SK-N-SH treated with all-trans-retinoic acid at 6 μM for 48 hours (cell line): ENCODE results near the gene ERVV-1.

Experiments
- ATAC-seq: fragments of 200-7000 bp; cut with Tn5 transposase; 3 replicates; pipeline ENCODE4 v1.9.1; 2020; ENCODE audit warnings: mild to moderate bottlenecking, moderate library complexity
- ARNTL ChIP-seq: fragments of 450-650 bp; formaldehyde crosslinking; IDR thresholded peaks from 2 replicates; pipeline ENCODE4 v1.5.0; 2020; ENCODE audit warnings: low read depth, mild to moderate bottlenecking, moderate library complexity, borderline replicate concordance
- BACH2 ChIP-seq: fragments of 250-450 bp; sonication (Bioruptor Pico); IDR thresholded peaks from 2 replicates; pipeline ENCODE4 v1.9.0; 2021; ENCODE audit warnings: mild to moderate bottlenecking, borderline replicate concordance
- CREB5 ChIP-seq: fragments of 250-450 bp; sonication (Bioruptor Pico); IDR thresholded peaks from 2 replicates; pipeline ENCODE4 v1.5.1; 2020; ENCODE audit warnings: low read depth, mild to moderate bottlenecking, moderate library complexity
- CSDC2 ChIP-seq: fragments of 250-450 bp; sonication (Bioruptor Pico); IDR thresholded peaks from 2 replicates; pipeline ENCODE4 v1.5.0; 2020; ENCODE audit warnings: mild to moderate bottlenecking, moderate library complexity
- ESRRG ChIP-seq: fragments of 250-450 bp; sonication (Bioruptor Pico); IDR thresholded peaks from 2 replicates; pipeline ENCODE4 v1.6.1; 2021; ENCODE audit warnings: mild to moderate bottlenecking
- GLIS3 ChIP-seq: fragments of 250-450 bp; sonication (Bioruptor Pico); IDR thresholded peaks from 2 replicates; pipeline ENCODE4 v1.5.0; 2020; ENCODE audit warnings: mild to moderate bottlenecking, moderate library complexity
- ISL1 ChIP-seq: fragments of 250-450 bp; sonication (Bioruptor Pico); IDR thresholded peaks from 2 replicates; pipeline ENCODE4 v2.1.2; 2022; ENCODE audit warnings: mild to moderate bottlenecking, moderate library complexity
- OSR1 ChIP-seq: fragments of 250-450 bp; sonication (Bioruptor Pico); IDR thresholded peaks from 2 replicates; pipeline ENCODE4 v1.8.0; 2022; ENCODE audit warnings: moderate library complexity, mild to moderate bottlenecking, inconsistent platforms
- PATZ1 ChIP-seq: fragments of 250-450 bp; sonication (Bioruptor Pico); IDR thresholded peaks from 2 replicates; pipeline ENCODE4 v1.8.0; 2020; ENCODE audit warnings: mild to moderate bottlenecking, moderate library complexity, borderline replicate concordance
- RARB ChIP-seq: fragments of 250-450 bp; sonication (Bioruptor Pico); IDR thresholded peaks from 2 replicates; pipeline ENCODE4 v1.8.0; 2021; ENCODE audit warnings: mild to moderate bottlenecking, moderate library complexity
- SNAI2 ChIP-seq: fragments of 250-450 bp; sonication (Bioruptor Pico); IDR thresholded peaks from 2 replicates; pipeline ENCODE4 v1.5.0; 2020; ENCODE audit warnings: mild to moderate bottlenecking, moderate library complexity
- TCF4 ChIP-seq: fragments of 250-450 bp; sonication (Bioruptor Pico); IDR thresholded peaks from 2 replicates; pipeline ENCODE4 v1.8.0; 2021; ENCODE audit warnings: mild to moderate bottlenecking, moderate library complexity, borderline replicate concordance
- TSHZ2 ChIP-seq: fragments of 250-450 bp; sonication (Bioruptor Pico); IDR thresholded peaks from 2 replicates; pipeline ENCODE4 v1.5.0; 2020; ENCODE audit warnings: mild to moderate bottlenecking, moderate library complexity
- ZC3H10 ChIP-seq: fragments of 250-450 bp; sonication (Bioruptor Pico); IDR thresholded peaks from 2 replicates; pipeline ENCODE4 v1.5.1; 2021; ENCODE audit warnings: mild to moderate bottlenecking, moderate library complexity
- ZFP3 ChIP-seq: fragments of 250-450 bp; sonication (Bioruptor Pico); IDR thresholded peaks from 2 replicates; pipeline ENCODE4 v1.5.0; 2020; ENCODE audit warnings: mild to moderate bottlenecking, moderate library complexity
- ZFP30 ChIP-seq: fragments of 450-650 bp; formaldehyde crosslinking; IDR thresholded peaks from 2 replicates; pipeline ENCODE4 v1.5.0; 2022; ENCODE audit warnings: mild to moderate bottlenecking, moderate library complexity
- ZNF70 ChIP-seq: fragments of 450-650 bp; formaldehyde crosslinking; IDR thresholded peaks from 2 replicates; pipeline ENCODE4 v1.5.0; 2020; ENCODE audit warnings: mild to moderate bottlenecking, moderate library complexity
- ZNF8 ChIP-seq: fragments of 450-650 bp; formaldehyde crosslinking; IDR thresholded peaks from 2 replicates; pipeline ENCODE4 v1.5.0; 2020; ENCODE audit warnings: mild to moderate bottlenecking, moderate library complexity
- TF ChIP-seq, protein P1 (sequence below): fragments of 250-450 bp; sonication (Bioruptor Pico); IDR thresholded peaks from 2 replicates; pipeline ENCODE4 v1.8.0; 2021; ENCODE audit warnings: low read depth, mild to moderate bottlenecking, moderate library complexity, borderline replicate concordance

The ERVV-1 gene

DNA sequence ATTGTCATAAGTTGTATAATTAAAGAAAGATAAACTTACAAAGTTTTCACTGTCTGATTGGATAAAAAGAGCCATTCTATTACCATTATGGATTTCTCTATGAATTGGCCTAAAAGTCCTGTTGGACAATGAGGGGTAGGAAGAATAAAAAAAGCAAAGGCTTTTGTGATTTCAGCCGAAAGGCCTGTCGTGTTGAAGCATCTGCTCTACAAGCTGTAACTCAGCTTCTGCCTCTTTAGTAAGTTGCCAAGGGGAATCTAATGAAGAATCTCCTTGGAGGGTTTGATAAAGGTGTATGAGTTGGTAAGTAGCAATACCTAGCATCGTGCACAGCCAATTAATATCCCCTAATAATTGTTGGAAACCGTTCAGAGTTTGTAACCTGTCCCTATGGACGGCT is 25.2 kb upstream of the ERVV-1 start (continued):
- TF ChIP-seq TCF4 (CRISPR knock-in tag) (no peak), BACH2 (CRISPR knock-in tag) (no peak), CREB5 (CRISPR knock-in tag) (no peak), OSR1 (CRISPR knock-in tag) (no peak), ZFP30 (CRISPR knock-in tag) (no peak), ISL1 (no peak), ZFP3 (no peak)

DNA sequence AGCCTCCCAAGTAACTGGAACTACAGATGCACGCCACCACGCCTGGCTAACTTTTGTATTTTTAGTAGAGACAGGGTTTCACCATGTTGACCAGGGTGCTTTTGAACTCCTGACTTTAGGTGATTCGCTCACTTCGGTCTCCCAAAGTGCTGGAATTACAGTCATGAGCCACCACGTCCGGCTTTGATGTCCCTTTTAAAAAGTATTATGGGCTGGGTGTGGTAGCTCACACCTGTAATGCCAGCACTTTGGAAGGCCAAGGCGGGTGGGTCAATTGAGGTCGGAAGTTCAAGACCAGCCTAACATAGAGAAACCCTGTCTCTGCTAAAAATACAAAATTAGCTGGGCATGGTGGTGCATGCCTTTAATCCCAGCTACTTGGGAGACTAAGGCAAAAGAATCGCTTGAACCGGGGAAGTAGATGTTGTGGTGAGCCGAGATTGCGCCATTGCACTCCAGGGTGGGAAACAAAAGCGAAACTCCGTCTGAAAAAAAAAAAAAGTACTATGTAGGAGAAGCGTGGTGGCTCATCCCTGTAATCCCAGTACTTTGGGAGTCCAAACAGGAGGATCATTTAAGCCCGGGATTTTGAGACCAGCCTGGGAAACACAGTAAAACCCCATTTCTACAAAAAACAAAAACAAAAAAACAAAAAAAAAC is 22.8 kb upstream of the ERVV-1 start:
- no peak for ATAC-seq
- TF ChIP-seq RARB (CRISPR knock-in tag) (no peak), ZC3H10 (CRISPR knock-in tag) (no peak), ZNF8 (no peak), ZFP30 (CRISPR knock-in tag) (no peak), PATZ1 (CRISPR knock-in tag) (no peak), SNAI2 (no peak), ZNF70 (CRISPR knock-in tag) (no peak), TCF4 (CRISPR knock-in tag) (no peak), ZFP3 (no peak), ARNTL (CRISPR knock-in tag) (no peak), TSHZ2 (CRISPR knock-in tag) (no peak), BACH2 (CRISPR knock-in tag) (no peak), GLIS3 (CRISPR knock-in tag) (no peak)
- TF ChIP-seq, protein P1, sequence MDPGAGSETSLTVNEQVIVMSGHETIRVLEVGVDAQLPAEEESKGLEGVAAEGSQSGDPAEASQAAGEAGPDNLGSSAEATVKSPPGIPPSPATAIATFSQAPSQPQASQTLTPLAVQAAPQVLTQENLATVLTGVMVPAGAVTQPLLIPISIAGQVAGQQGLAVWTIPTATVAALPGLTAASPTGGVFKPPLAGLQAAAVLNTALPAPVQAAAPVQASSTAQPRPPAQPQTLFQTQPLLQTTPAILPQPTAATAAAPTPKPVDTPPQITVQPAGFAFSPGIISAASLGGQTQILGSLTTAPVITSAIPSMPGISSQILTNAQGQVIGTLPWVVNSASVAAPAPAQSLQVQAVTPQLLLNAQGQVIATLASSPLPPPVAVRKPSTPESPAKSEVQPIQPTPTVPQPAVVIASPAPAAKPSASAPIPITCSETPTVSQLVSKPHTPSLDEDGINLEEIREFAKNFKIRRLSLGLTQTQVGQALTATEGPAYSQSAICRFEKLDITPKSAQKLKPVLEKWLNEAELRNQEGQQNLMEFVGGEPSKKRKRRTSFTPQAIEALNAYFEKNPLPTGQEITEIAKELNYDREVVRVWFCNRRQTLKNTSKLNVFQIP (CRISPR knock-in tag): no peak
- TF ChIP-seq, all 23 proteins: peak for 0

DNA sequence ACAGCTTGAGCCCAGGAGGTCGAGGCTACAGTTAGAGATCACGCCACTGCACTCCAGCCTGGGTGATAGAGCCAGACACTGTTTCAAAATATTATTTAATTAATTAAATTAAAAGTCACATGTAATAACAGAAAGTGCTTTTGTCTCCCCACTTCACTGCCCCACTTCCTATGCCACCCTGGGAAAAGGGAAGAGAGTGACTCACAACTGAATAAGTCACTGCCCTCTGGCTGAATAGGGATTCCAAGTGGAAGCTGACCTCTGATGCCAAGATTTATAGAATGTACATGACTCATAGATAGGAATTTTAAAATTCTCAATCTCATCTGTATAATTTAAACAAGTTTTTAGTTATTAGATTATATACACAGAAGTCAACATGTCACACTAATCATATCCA is 22.2 kb upstream of the ERVV-1 start:
- TF ChIP-seq PATZ1 (CRISPR knock-in tag): no peak
- no peak for TF ChIP-seq ZNF8
- no peak for TF ChIP-seq SNAI2
- no peak for TF ChIP-seq OSR1 (CRISPR knock-in tag)
- 0 out of 2 replicates have a peak, but pooled peaks have one; percentile 25 for TF ChIP-seq CREB5 (CRISPR knock-in tag)
- no peak for TF ChIP-seq ZC3H10 (CRISPR knock-in tag)
- TF ChIP-seq ARNTL (CRISPR knock-in tag): no peak
- TF ChIP-seq CSDC2 (CRISPR knock-in tag): no peak
- no peak for TF ChIP-seq ESRRG (CRISPR knock-in tag)
- TF ChIP-seq ZFP3: no peak
- peak; percentile 59 for TF ChIP-seq ISL1
- TF ChIP-seq TSHZ2 (CRISPR knock-in tag): no peak
- TF ChIP-seq, protein P1 (CRISPR knock-in tag): no peak
- TF ChIP-seq, all 23 proteins: peak for 2
- peak; percentile 41; the same call in 2 of the 3 replicates for ATAC-seq
